ENCODE measurements around the gene PUM1. TPM values are rescaled to one million over a fixed set of nuclear protein-coding genes. Genes with fewer than 3 reads are reported as not detected.
"Not testable (repeated sequence)": the region's sequence is repeated elsewhere in the genome, so short reads cannot be mapped to it uniquely, and the experiment has no call there.

Gene PUM1
- total and polyA plus RNA-seq, 7 experiments from 2014 or later = 114 to 226 (median 154) TPM

DNA sequence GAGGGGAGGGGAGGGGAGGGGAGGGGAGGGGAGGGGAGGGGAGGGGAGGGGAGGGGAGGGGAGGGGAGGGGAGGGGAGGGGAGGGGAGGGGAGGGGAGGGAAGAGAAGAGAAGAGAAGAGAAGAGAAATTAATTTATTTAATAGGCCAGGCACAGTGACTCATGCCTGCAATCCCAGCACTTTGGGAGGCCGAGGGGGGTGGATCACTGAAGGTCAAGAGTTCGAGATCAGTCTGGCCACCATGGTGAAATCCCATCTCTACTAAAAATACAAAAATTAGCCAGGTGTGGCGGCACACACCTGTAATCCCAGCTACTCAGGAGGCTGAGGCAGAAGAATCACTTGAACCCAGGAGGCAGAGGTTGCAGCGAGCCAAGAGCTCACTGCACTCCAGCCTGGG is 93.2 kb downstream of the PUM1 start:
- intact Hi-C loops (cut with micrococcal nuclease) = loop anchor here in 1 of 2 donors (10.0 kb wide), 1 partner anchor 92 kb away; the partner anchor contains the start of gene PUM1
- H3K9me3 ChIP-seq (ENCODE audit: control insufficient read depth in 2 of 3, low read length in 3 of 3); H3K4me1 ChIP-seq (ENCODE audit: control insufficient read depth in 2 of 2, insufficient read depth in 2 of 2, low read length in 2 of 2); POLR2A ChIA-PET; H3K27me3 Mint-ChIP-seq; H3K9me3 Mint-ChIP-seq; H3K27ac ChIP-seq (ENCODE audit: low read depth, low read length); CTCF ChIA-PET; H3K27ac Mint-ChIP-seq; ATAC-seq; H3K4me3 Mint-ChIP-seq; H3K4me3 ChIP-seq (ENCODE audit: low read length); H3K27me3 ChIP-seq (ENCODE audit: control insufficient read depth in 2 of 2, insufficient read depth in 2 of 2, low read length in 2 of 2); DNase-seq: not testable (repeated sequence)
- Mint-ChIP-seq H3K36me3 (peaks cover 4 to 37% (median 18%) of the 10 kb centered on the region in 5 donors), H3K4me1 (peaks cover 11 to 52% (median 33%) of the 10 kb centered on the region in 7 donors)
- H3K36me3 ChIP-seq (ENCODE audit: control insufficient read depth in 2 of 3, insufficient read depth in 3 of 3, low read length in 3 of 3) = peaks cover 13 to 47% (median 15%) of the 10 kb centered on the region in 3 experiments

DNA sequence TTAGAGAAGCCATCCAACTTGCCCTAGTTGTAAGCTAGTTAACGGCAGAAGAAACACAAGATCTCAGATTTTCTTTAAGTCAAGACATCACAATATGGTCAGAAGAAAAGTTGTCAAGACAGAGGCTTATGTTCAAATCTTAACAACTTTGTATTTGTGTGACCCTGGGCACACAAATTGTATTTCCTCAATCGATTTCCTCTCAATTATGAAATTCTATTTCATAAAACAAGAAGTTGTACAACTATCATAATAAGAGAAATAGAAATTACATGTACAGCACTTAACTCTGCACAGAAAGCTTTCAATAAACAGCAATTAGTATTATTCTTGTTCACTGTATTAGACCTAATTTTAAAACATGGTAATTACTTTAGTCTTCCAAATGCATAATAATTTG is 94.0 kb downstream of the PUM1 start:
- Mint-ChIP-seq H3K4me3 (no peak overlapping the region), H3K4me1 (peaks cover 11 to 48% (median 28%) of the 10 kb centered on the region in 7 donors), H3K27ac (peak overlapping the region in 3 of 9 donors; percentile 43 to 62 (median 51)), H3K9me3 (peaks cover 0 to 2% (median 0%) of the 10 kb centered on the region in 11 donors), H3K36me3 (peaks cover 4 to 40% (median 16%) of the 10 kb centered on the region in 5 donors), H3K27me3 (no peaks in the 10 kb centered on the region)
- H3K4me1 ChIP-seq (ENCODE audit: control insufficient read depth in 2 of 2, insufficient read depth in 2 of 2, low read length in 2 of 2) = no peaks in the 10 kb centered on the region
- peaks cover 13 to 48% (median 22%) of the 10 kb centered on the region in 3 experiments for H3K36me3 ChIP-seq (ENCODE audit: control insufficient read depth in 2 of 3, insufficient read depth in 3 of 3, low read length in 3 of 3)
- DNase-seq = no peak
- no peak for ATAC-seq
- POLR2A ChIA-PET = no interaction called here
- H3K9me3 ChIP-seq (ENCODE audit: control insufficient read depth in 2 of 3, low read length in 3 of 3) = no peaks in the 10 kb centered on the region
- H3K4me3 ChIP-seq (ENCODE audit: low read length) = no peak overlapping the region
- H3K27ac ChIP-seq (ENCODE audit: low read depth, low read length) = no peak overlapping the region
- CTCF ChIA-PET = no interaction called here
- no peaks in the 10 kb centered on the region for H3K27me3 ChIP-seq (ENCODE audit: control insufficient read depth in 2 of 2, insufficient read depth in 2 of 2, low read length in 2 of 2)
- intact Hi-C loops (cut with micrococcal nuclease) = loop anchor here in 1 of 2 donors (2.0 to 10.0 kb wide), 2 partner anchors 15 to 93 kb away; partner anchors contain the start of gene PUM1

- no peak overlapping the region for H3K4me3 ChIP-seq (ENCODE audit: low read length)
- no peaks in the 10 kb centered on the region for H3K27me3 ChIP-seq (ENCODE audit: control insufficient read depth in 2 of 2, insufficient read depth in 2 of 2, low read length in 2 of 2)
- intact Hi-C loops (cut with micrococcal nuclease) = loop anchor here in 1 of 2 donors (2.0 to 10.0 kb wide), 2 partner anchors 13 to 95 kb away; partner anchors contain the start of gene PUM1
- ATAC-seq (no peak), DNase-seq (no peak)
- ChIA-PET POLR2A (interaction anchor here (0.7 kb wide), 1 partner anchor 12 kb away, joined by 3 read pairs; no protein-coding TSS in a partner anchor), CTCF (no interaction called here)
- H3K36me3 Mint-ChIP-seq = peaks cover 4 to 43% (median 16%) of the 10 kb centered on the region in 5 donors
- H3K9me3 ChIP-seq (ENCODE audit: control insufficient read depth in 2 of 3, low read length in 3 of 3) = no peaks in the 10 kb centered on the region
- no peaks in the 10 kb centered on the region for H3K27me3 Mint-ChIP-seq
- peak overlapping the region in 2 of 9 donors; percentile 9 to 12 for H3K27ac Mint-ChIP-seq
- no peak overlapping the region for H3K27ac ChIP-seq (ENCODE audit: low read depth, low read length)
- peaks cover 22 to 56% (median 34%) of the 10 kb centered on the region in 3 experiments for H3K36me3 ChIP-seq (ENCODE audit: control insufficient read depth in 2 of 3, insufficient read depth in 3 of 3, low read length in 3 of 3)
- peaks cover 0 to 2% (median 0%) of the 10 kb centered on the region in 11 donors for H3K9me3 Mint-ChIP-seq
- no peaks in the 10 kb centered on the region for H3K4me1 ChIP-seq (ENCODE audit: control insufficient read depth in 2 of 2, insufficient read depth in 2 of 2, low read length in 2 of 2)
- H3K4me3 Mint-ChIP-seq = no peak overlapping the region
- peaks cover 5 to 41% (median 24%) of the 10 kb centered on the region in 7 donors for H3K4me1 Mint-ChIP-seq
These were observed 95.6 kb downstream of the PUM1 start for GRCh38 chr1:30969903-30970302.

- H3K4me3 ChIP-seq (ENCODE audit: low read length) = no peak overlapping the region
- peak overlapping the region in 1 of 9 donors; percentile 34 for H3K27ac Mint-ChIP-seq
- no peak for ATAC-seq
- DNase-seq = no peak
- CTCF ChIA-PET = interaction anchor here (0.6 kb wide), 1 partner anchor 52 kb away, joined by 3 read pairs; no protein-coding TSS in a partner anchor
- H3K36me3 ChIP-seq (ENCODE audit: control insufficient read depth in 2 of 3, insufficient read depth in 3 of 3, low read length in 3 of 3) = peaks cover 25 to 59% (median 43%) of the 10 kb centered on the region in 3 experiments
- no peaks in the 10 kb centered on the region for H3K9me3 ChIP-seq (ENCODE audit: control insufficient read depth in 2 of 3, low read length in 3 of 3)
- no peak overlapping the region for H3K4me3 Mint-ChIP-seq
- H3K4me1 ChIP-seq (ENCODE audit: control insufficient read depth in 2 of 2, insufficient read depth in 2 of 2, low read length in 2 of 2) = no peaks in the 10 kb centered on the region
- POLR2A ChIA-PET = no interaction called here
- H3K27me3 Mint-ChIP-seq = no peaks in the 10 kb centered on the region
- no peak overlapping the region for H3K27ac ChIP-seq (ENCODE audit: low read depth, low read length)
- peaks cover 7 to 36% (median 20%) of the 10 kb centered on the region in 7 donors for H3K4me1 Mint-ChIP-seq
- intact Hi-C loops (cut with micrococcal nuclease) = no loop called here
- peaks cover 0 to 2% (median 0%) of the 10 kb centered on the region in 11 donors for H3K9me3 Mint-ChIP-seq
- H3K36me3 Mint-ChIP-seq = peaks cover 12 to 45% (median 25%) of the 10 kb centered on the region in 5 donors
- H3K27me3 ChIP-seq (ENCODE audit: control insufficient read depth in 2 of 2, insufficient read depth in 2 of 2, low read length in 2 of 2) = no peaks in the 10 kb centered on the region
These were observed 97.1 kb downstream of the PUM1 start for GRCh38 chr1:30968220-30968971.

GRCh38 chr1:30966690-30967369 is 98.7 kb downstream of the PUM1 start:
- Histone ChIP-seq H3K27me3 (ENCODE audit: control insufficient read depth in 2 of 2, insufficient read depth in 2 of 2, low read length in 2 of 2) (no peaks in the 10 kb centered on the region), H3K4me3 (ENCODE audit: low read length) (no peak overlapping the region), H3K36me3 (ENCODE audit: control insufficient read depth in 2 of 3, insufficient read depth in 3 of 3, low read length in 3 of 3) (peaks cover 25 to 75% (median 43%) of the 10 kb centered on the region in 3 experiments), H3K27ac (ENCODE audit: low read depth, low read length) (no peak overlapping the region), H3K9me3 (ENCODE audit: control insufficient read depth in 2 of 3, low read length in 3 of 3) (no peaks in the 10 kb centered on the region), H3K4me1 (ENCODE audit: control insufficient read depth in 2 of 2, insufficient read depth in 2 of 2, low read length in 2 of 2) (no peaks in the 10 kb centered on the region)
- Mint-ChIP-seq H3K4me1 (peaks cover 8 to 46% (median 21%) of the 10 kb centered on the region in 7 donors), H3K36me3 (peaks cover 17 to 55% (median 31%) of the 10 kb centered on the region in 5 donors), H3K27me3 (no peaks in the 10 kb centered on the region), H3K27ac (peak overlapping the region in 3 of 9 donors; percentile 56 to 59 (median 56)), H3K4me3 (no peak overlapping the region), H3K9me3 (peaks cover 0 to 2% (median 0%) of the 10 kb centered on the region in 11 donors)
- intact Hi-C loops (cut with micrococcal nuclease) = no loop called here
- POLR2A ChIA-PET = no interaction called here
- DNase-seq = no peak
- ATAC-seq = no peak
- CTCF ChIA-PET = interaction anchor here (0.7 kb wide), 1 partner anchor 15 kb away, joined by 3 read pairs; no protein-coding TSS in a partner anchor

GRCh38 chr1:30965924-30966599 is 99.5 kb downstream of the PUM1 start:
- CTCF ChIA-PET = interaction anchor here (0.7 kb wide), 1 partner anchor 16 kb away, joined by 3 read pairs; no protein-coding TSS in a partner anchor
- Mint-ChIP-seq H3K27ac (peak overlapping the region in 3 of 9 donors; percentile 9 to 56 (median 54)), H3K36me3 (peaks cover 20 to 56% (median 32%) of the 10 kb centered on the region in 5 donors)

More at GRCh38 chr1:30965924-30966599, 99.5 kb downstream of the PUM1 start:
- POLR2A ChIA-PET = no interaction called here
- peaks cover 0 to 2% (median 0%) of the 10 kb centered on the region in 11 donors for H3K9me3 Mint-ChIP-seq
- no peak overlapping the region for H3K4me3 Mint-ChIP-seq
- Histone ChIP-seq H3K4me1 (ENCODE audit: control insufficient read depth in 2 of 2, insufficient read depth in 2 of 2, low read length in 2 of 2) (no peaks in the 10 kb centered on the region), H3K9me3 (ENCODE audit: control insufficient read depth in 2 of 3, low read length in 3 of 3) (no peaks in the 10 kb centered on the region), H3K36me3 (ENCODE audit: control insufficient read depth in 2 of 3, insufficient read depth in 3 of 3, low read length in 3 of 3) (peaks cover 25 to 81% (median 43%) of the 10 kb centered on the region in 3 experiments), H3K27me3 (ENCODE audit: control insufficient read depth in 2 of 2, insufficient read depth in 2 of 2, low read length in 2 of 2) (no peaks in the 10 kb centered on the region), H3K27ac (ENCODE audit: low read depth, low read length) (peak overlapping the region; percentile 33), H3K4me3 (ENCODE audit: low read length) (no peak overlapping the region)
- intact Hi-C loops (cut with micrococcal nuclease) = no loop called here
- DNase-seq (no peak), ATAC-seq (no peak)
- no peaks in the 10 kb centered on the region for H3K27me3 Mint-ChIP-seq
- peaks cover 4 to 42% (median 20%) of the 10 kb centered on the region in 7 donors for H3K4me1 Mint-ChIP-seq

Data from naive thymus-derived CD4-positive, alpha-beta T cell (primary cell).